H1 (cell line): ENCODE measurements around the gene VPS13D.

Experiments used
- CHD2 ChIP-seq: IDR thresholded peaks from 2 replicates; pipeline ENCODE4 v1.6.1; 2012; ENCODE audit warnings: low read length, improper control_type of control experiment
- EZH2 ChIP-seq: fragments of 200-600 bp; sonication (generic); IDR thresholded peaks from 2 replicates; pipeline ENCODE4 v1.7.1; 2012; ENCODE audit warnings: low read depth, mild to moderate bottlenecking, moderate library complexity, low read length, inconsistent platforms; ENCODE audit not compliant: severe bottlenecking
- JUN ChIP-seq: IDR thresholded peaks from 2 replicates; pipeline ENCODE4 v1.6.1; 2011; ENCODE audit warnings: low read depth, mild to moderate bottlenecking, improper control_type of control experiment, low read length
- KDM1A ChIP-seq: fragments of 200-600, 300-600 bp; sonication (generic); IDR thresholded peaks from 2 replicates; pipeline ENCODE4 v1.7.1; 2016; ENCODE audit warnings: mild to moderate bottlenecking, low read length, borderline replicate concordance
- POLR2AphosphoS5 ChIP-seq: IDR thresholded peaks from 2 replicates; pipeline ENCODE4 v1.6.1; 2011; ENCODE audit warnings: low read depth, low read length
- SRF ChIP-seq: IDR thresholded peaks from 2 replicates; pipeline ENCODE4 v1.6.1; 2011; ENCODE audit warnings: mild to moderate bottlenecking, low read depth, low read length, moderate library complexity
- TF ChIP-seq, protein P1 (sequence below), 3 experiments: IDR thresholded peaks; 1 replicate in 2 of 3; 2 replicates in 1 of 3; pipeline versions ENCODE4 v1.5.1 to v1.6.1; 2011; ENCODE audit warnings: low read length in 3 of 3, mild to moderate bottlenecking in 3 of 3, inconsistent platforms in 2 of 3, low read depth in 1 of 3, moderate library complexity in 1 of 3; ENCODE audit not compliant: insufficient read depth in 1 of 3; ENCODE audit errors: control extremely low read depth in 1 of 3
- TF ChIP-seq, protein P2 (sequence below): IDR thresholded peaks from 2 replicates; pipeline ENCODE4 v1.6.1; 2012; ENCODE audit warnings: inconsistent platforms

- TF ChIP-seq SRF (no peak), JUN (no peak), EZH2 (no peak), KDM1A (no peak), CHD2 (no peak), POLR2AphosphoS5 (no peak)
- TF ChIP-seq, protein P1, sequence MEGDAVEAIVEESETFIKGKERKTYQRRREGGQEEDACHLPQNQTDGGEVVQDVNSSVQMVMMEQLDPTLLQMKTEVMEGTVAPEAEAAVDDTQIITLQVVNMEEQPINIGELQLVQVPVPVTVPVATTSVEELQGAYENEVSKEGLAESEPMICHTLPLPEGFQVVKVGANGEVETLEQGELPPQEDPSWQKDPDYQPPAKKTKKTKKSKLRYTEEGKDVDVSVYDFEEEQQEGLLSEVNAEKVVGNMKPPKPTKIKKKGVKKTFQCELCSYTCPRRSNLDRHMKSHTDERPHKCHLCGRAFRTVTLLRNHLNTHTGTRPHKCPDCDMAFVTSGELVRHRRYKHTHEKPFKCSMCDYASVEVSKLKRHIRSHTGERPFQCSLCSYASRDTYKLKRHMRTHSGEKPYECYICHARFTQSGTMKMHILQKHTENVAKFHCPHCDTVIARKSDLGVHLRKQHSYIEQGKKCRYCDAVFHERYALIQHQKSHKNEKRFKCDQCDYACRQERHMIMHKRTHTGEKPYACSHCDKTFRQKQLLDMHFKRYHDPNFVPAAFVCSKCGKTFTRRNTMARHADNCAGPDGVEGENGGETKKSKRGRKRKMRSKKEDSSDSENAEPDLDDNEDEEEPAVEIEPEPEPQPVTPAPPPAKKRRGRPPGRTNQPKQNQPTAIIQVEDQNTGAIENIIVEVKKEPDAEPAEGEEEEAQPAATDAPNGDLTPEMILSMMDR (IDR thresholded peaks at IDR 0.05; ENCODE audit: control extremely low read depth in 1 of 3, insufficient read depth in 1 of 3, low read depth in 1 of 3, low read length in 3 of 3): no peak
- TF ChIP-seq, protein P2, sequence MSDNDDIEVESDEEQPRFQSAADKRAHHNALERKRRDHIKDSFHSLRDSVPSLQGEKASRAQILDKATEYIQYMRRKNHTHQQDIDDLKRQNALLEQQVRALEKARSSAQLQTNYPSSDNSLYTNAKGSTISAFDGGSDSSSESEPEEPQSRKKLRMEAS: no peak
These were observed 282.0 kb downstream of the VPS13D start for GRCh38 chr1:12511516-12512468.
